IPS-18a (cell line): ENCODE data around the gene ADARB2.
"Not testable (repeated sequence)": the region's sequence is repeated elsewhere in the genome, so short reads cannot be mapped to it uniquely, and the experiment has no call there.

Experiments
- H3K27ac ChIP-seq: one replicate; pipeline ENCODE4 v1.5.1; 2013; ENCODE audit warnings: low read length
- H3K27me3 ChIP-seq: one replicate; pipeline ENCODE4 v1.6.1; 2013; ENCODE audit warnings: mild to moderate bottlenecking, low read length; ENCODE audit not compliant: control insufficient read depth, insufficient read depth
- H3K36me3 ChIP-seq: one replicate; pipeline ENCODE4 v1.6.1; 2013; ENCODE audit warnings: low read depth, low read length; ENCODE audit not compliant: control insufficient read depth
- H3K4me1 ChIP-seq: one replicate; pipeline ENCODE4 v1.6.1; 2013; ENCODE audit warnings: low read depth, low read length; ENCODE audit not compliant: control insufficient read depth
- H3K4me3 ChIP-seq: one replicate; pipeline ENCODE4 v1.5.1; 2013; ENCODE audit warnings: low read length
- H3K9ac ChIP-seq: one replicate; pipeline ENCODE4 v1.6.1; 2013; ENCODE audit warnings: mild to moderate bottlenecking, low read length, moderate library complexity
- H3K9me3 ChIP-seq: one replicate; pipeline ENCODE4 v1.6.1; 2013; ENCODE audit warnings: low read depth, low read length; ENCODE audit not compliant: control insufficient read depth

ADARB2 gene

GRCh38 chr10:1251769-1252168 is 485.6 kb downstream of the ADARB2 start:
- Histone ChIP-seq H3K4me3 (no peak overlapping the region), H3K27ac (no peak overlapping the region), H3K9me3 (no peaks in the 10 kb centered on the region), H3K36me3 (no peaks in the 10 kb centered on the region), H3K27me3 (no peaks in the 10 kb centered on the region), H3K4me1 (no peaks in the 10 kb centered on the region), H3K9ac (no peak overlapping the region)

- H3K4me1 ChIP-seq = no peaks in the 10 kb centered on the region
- no peak overlapping the region for H3K4me3 ChIP-seq
- H3K36me3 ChIP-seq = no peaks in the 10 kb centered on the region
- H3K27ac ChIP-seq = no peak overlapping the region
- H3K9ac ChIP-seq = no peak overlapping the region
- no peaks in the 10 kb centered on the region for H3K9me3 ChIP-seq
- H3K27me3 ChIP-seq = no peaks in the 10 kb centered on the region
Observed at GRCh38 chr10:1249142-1249920, 488.0 kb downstream of the ADARB2 start.

- H3K4me1 ChIP-seq, H3K27ac ChIP-seq, H3K9ac ChIP-seq, H3K4me3 ChIP-seq, H3K36me3 ChIP-seq, H3K27me3 ChIP-seq, H3K9me3 ChIP-seq: not testable (repeated sequence)
Observed at GRCh38 chr10:1248262-1248630, 489.1 kb downstream of the ADARB2 start.

- Histone ChIP-seq H3K4me3 (no peak overlapping the region), H3K27ac (no peak overlapping the region), H3K27me3 (no peaks in the 10 kb centered on the region), H3K4me1 (no peaks in the 10 kb centered on the region), H3K9ac (no peak overlapping the region), H3K36me3 (no peaks in the 10 kb centered on the region), H3K9me3 (no peaks in the 10 kb centered on the region)
Observed at GRCh38 chr10:1247598-1248261, 489.6 kb downstream of the ADARB2 start.

GRCh38 chr10:1244493-1244892 is 492.8 kb downstream of the ADARB2 start:
- Histone ChIP-seq H3K9ac (no peak overlapping the region), H3K36me3 (no peaks in the 10 kb centered on the region), H3K27ac (no peak overlapping the region), H3K4me1 (peaks cover 4% of the 10 kb centered on the region), H3K9me3 (no peaks in the 10 kb centered on the region), H3K27me3 (no peaks in the 10 kb centered on the region), H3K4me3 (no peak overlapping the region)

GRCh38 chr10:1243486-1244234 is 493.7 kb downstream of the ADARB2 start:
- Histone ChIP-seq H3K9me3 (no peaks in the 10 kb centered on the region), H3K9ac (no peak overlapping the region), H3K4me3 (no peak overlapping the region), H3K36me3 (no peaks in the 10 kb centered on the region), H3K4me1 (peaks cover 4% of the 10 kb centered on the region), H3K27me3 (no peaks in the 10 kb centered on the region), H3K27ac (no peak overlapping the region)

GRCh38 chr10:1242975-1243374 is 494.4 kb downstream of the ADARB2 start:
- peaks cover 4% of the 10 kb centered on the region for H3K4me1 ChIP-seq
- no peak overlapping the region for H3K9ac ChIP-seq
- H3K36me3 ChIP-seq = no peaks in the 10 kb centered on the region
- no peaks in the 10 kb centered on the region for H3K9me3 ChIP-seq
- H3K27ac ChIP-seq = no peak overlapping the region
- H3K4me3 ChIP-seq = no peak overlapping the region
- H3K27me3 ChIP-seq = no peaks in the 10 kb centered on the region

GRCh38 chr10:1241973-1242935 is 495.1 kb downstream of the ADARB2 start:
- H3K27me3 ChIP-seq = no peaks in the 10 kb centered on the region
- no peaks in the 10 kb centered on the region for H3K36me3 ChIP-seq
- peaks cover 4% of the 10 kb centered on the region for H3K4me1 ChIP-seq
- H3K9ac ChIP-seq = no peak overlapping the region
- H3K4me3 ChIP-seq = no peak overlapping the region
- no peaks in the 10 kb centered on the region for H3K9me3 ChIP-seq
- H3K27ac ChIP-seq = no peak overlapping the region

- H3K27me3 ChIP-seq = no peaks in the 10 kb centered on the region
- H3K4me3 ChIP-seq = no peak overlapping the region
- no peak overlapping the region for H3K27ac ChIP-seq
- no peaks in the 10 kb centered on the region for H3K36me3 ChIP-seq
- no peaks in the 10 kb centered on the region for H3K9me3 ChIP-seq
- H3K9ac ChIP-seq = no peak overlapping the region
- H3K4me1 ChIP-seq = peaks cover 4% of the 10 kb centered on the region
Observed at GRCh38 chr10:1241322-1241890, 495.9 kb downstream of the ADARB2 start.

GRCh38 chr10:1240341-1240775 is 497.0 kb downstream of the ADARB2 start:
- Histone ChIP-seq H3K27me3 (no peaks in the 10 kb centered on the region), H3K9me3 (no peaks in the 10 kb centered on the region), H3K4me1 (peaks cover 4% of the 10 kb centered on the region), H3K9ac (peak overlapping the region; percentile 36), H3K36me3 (no peaks in the 10 kb centered on the region), H3K4me3 (peak overlapping the region; percentile 35), H3K27ac (peak overlapping the region; percentile 70)
